Activated CD8-positive, alpha-beta T cell treated with anti-CD3 and anti-CD28 coated beads for 36 hours (primary cell): ENCODE data around the gene GRK4. TPM values are rescaled to one million over a fixed set of nuclear protein-coding genes. Genes with fewer than 3 reads are reported as not detected.

Experiments used
- ATAC-seq: fragments of 200-7000 bp; cut with Tn5 transposase; one replicate; pipeline ENCODE4 v1.10.0; 2021; ENCODE audit warnings: mild to moderate bottlenecking, moderate library complexity
- CTCF ChIA-PET: fragments of 350-600 bp; sonication (Branson Sonifier 250); formaldehyde crosslinking; loops from one replicate; lab custom pipeline; 2021; ENCODE audit warnings: antibody characterized with exemption; lab: Charles Lee
- POLR2A ChIA-PET: fragments of 350-600 bp; sonication (Branson Sonifier 250); formaldehyde crosslinking; loops from one replicate; lab custom pipeline; 2021; ENCODE audit warnings: antibody characterized with exemption; lab: Charles Lee
- DNase-seq: peaks from one replicate; pipeline ENCODE4 v3.0.0-alpha.2; 2020
- H3K27ac Mint-ChIP-seq: one replicate; pipeline ENCODE4 v1.8.0; 2021; ENCODE audit warnings: mild to moderate bottlenecking, mixed read lengths
- H3K27me3 Mint-ChIP-seq: one replicate; pipeline ENCODE4 v1.8.0; 2021; ENCODE audit warnings: mixed read lengths
- H3K36me3 Mint-ChIP-seq: one replicate; pipeline ENCODE4 v1.8.0; 2021; ENCODE audit warnings: low read depth, mixed read lengths
- H3K4me1 Mint-ChIP-seq: one replicate; pipeline ENCODE4 v1.8.0; 2021; ENCODE audit warnings: low read depth, mixed read lengths
- H3K4me3 Mint-ChIP-seq: one replicate; pipeline ENCODE4 v1.8.0; 2021; ENCODE audit warnings: mild to moderate bottlenecking, moderate library complexity, mixed read lengths
- H3K9me3 Mint-ChIP-seq: one replicate; pipeline ENCODE4 v1.8.0; 2021; ENCODE audit warnings: mixed read lengths
- intact Hi-C: fragments of 100-400 bp; cut with micrococcal nuclease; formaldehyde crosslinking; loops from one replicate; pipeline ENCODE4 v1.10.0; 2022
- total RNA-seq, 2 experiments: library from RNA; stranded (reverse); gene quantifications; one replicate each; pipeline ENCODE4 v1.2.3, GENCODE V29; 2021
- TF ChIP-seq, protein P1 (sequence below): fragments of 200-600 bp; IDR thresholded peaks from one replicate; pipeline ENCODE4 v1.8.0; 2022; ENCODE audit warnings: antibody characterized with exemption, mild to moderate bottlenecking

Gene GRK4
- total RNA-seq, 2 experiments from 2014 or later = 2.8 to 3.0 TPM

DNA sequence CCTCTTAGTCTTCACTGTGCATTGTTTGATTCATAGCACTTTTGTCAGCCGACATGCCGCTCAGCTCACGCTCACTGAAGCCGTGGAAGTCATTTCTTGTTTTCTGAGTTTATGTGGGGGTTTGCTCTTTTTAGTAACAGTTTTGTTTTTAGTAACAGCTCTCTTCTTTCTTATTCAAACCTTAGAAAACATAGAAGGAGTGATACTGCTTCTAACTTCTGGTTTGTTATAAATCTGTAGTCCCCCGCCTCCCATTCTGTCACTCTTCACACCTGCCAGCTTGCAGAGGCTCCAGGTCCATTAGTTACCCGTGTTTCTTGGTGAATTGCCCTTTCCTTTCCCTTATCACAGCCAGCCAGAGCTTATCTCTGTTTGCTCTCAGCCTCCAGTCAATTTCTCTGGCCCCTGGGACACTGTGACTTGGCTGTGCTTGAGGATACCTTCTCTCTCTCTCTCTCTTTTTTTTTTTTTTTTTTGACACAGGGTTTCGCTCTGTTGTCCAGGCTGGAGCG is 50.5 kb downstream of the GRK4 start:
- H3K9me3 Mint-ChIP-seq = no peaks in the 10 kb centered on the region
- TF ChIP-seq, protein P1, sequence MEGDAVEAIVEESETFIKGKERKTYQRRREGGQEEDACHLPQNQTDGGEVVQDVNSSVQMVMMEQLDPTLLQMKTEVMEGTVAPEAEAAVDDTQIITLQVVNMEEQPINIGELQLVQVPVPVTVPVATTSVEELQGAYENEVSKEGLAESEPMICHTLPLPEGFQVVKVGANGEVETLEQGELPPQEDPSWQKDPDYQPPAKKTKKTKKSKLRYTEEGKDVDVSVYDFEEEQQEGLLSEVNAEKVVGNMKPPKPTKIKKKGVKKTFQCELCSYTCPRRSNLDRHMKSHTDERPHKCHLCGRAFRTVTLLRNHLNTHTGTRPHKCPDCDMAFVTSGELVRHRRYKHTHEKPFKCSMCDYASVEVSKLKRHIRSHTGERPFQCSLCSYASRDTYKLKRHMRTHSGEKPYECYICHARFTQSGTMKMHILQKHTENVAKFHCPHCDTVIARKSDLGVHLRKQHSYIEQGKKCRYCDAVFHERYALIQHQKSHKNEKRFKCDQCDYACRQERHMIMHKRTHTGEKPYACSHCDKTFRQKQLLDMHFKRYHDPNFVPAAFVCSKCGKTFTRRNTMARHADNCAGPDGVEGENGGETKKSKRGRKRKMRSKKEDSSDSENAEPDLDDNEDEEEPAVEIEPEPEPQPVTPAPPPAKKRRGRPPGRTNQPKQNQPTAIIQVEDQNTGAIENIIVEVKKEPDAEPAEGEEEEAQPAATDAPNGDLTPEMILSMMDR = no peak
- CTCF ChIA-PET = interaction anchor here (0.7 to 4.0 kb wide), 4 partner anchors 24 to 51 kb away, joined by 3 to 17 read pairs (median 4); partner anchors contain the start of genes GRK4 and NOP14
- DNase-seq = peak; percentile 28
- H3K27ac Mint-ChIP-seq = no peak overlapping the region
- POLR2A ChIA-PET = interaction anchor here (0.6 to 1.0 kb wide), 2 partner anchors 12 to 20 kb away, joined by 3 to 4 read pairs; no protein-coding TSS in a partner anchor
- H3K4me3 Mint-ChIP-seq = no peak overlapping the region
- ATAC-seq = peak; percentile 65
- no peaks in the 10 kb centered on the region for H3K27me3 Mint-ChIP-seq
- intact Hi-C loops = no loop called here
- H3K36me3 Mint-ChIP-seq = no peaks in the 10 kb centered on the region
- peaks cover 8% of the 10 kb centered on the region for H3K4me1 Mint-ChIP-seq

DNA sequence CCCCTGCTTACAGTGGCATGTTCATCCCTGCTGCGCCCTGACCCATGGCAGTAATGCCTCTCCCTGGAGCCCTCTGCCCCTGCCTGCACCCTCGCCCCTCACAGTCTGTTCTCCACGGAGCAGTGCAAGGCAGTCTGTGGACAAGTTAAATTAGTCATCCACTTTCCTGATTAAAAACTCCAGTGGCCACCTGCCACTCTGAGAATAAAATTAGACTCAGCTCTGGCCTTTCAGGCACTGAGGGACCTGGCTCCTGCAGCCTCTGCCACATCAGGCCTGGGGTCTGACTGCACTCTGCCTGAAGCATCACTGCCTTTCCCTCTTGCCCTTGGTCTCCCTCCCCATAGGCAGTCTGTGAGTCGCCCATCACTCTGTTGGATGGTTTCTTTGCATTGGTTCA is 53.6 kb downstream of the GRK4 start:
- peaks cover 11% of the 10 kb centered on the region for H3K4me1 Mint-ChIP-seq
- ATAC-seq = no peak
- H3K9me3 Mint-ChIP-seq = no peaks in the 10 kb centered on the region
- CTCF ChIA-PET = interaction anchor here (1.1 kb wide), 2 partner anchors 10 to 39 kb away, joined by 3 to 4 read pairs; no protein-coding TSS in a partner anchor
- H3K27me3 Mint-ChIP-seq = no peaks in the 10 kb centered on the region
- no peaks in the 10 kb centered on the region for H3K36me3 Mint-ChIP-seq
- DNase-seq = no peak
- POLR2A ChIA-PET = no interaction called here
- no peak overlapping the region for H3K27ac Mint-ChIP-seq
- intact Hi-C loops = no loop called here
- TF ChIP-seq, protein P1 = no peak
- no peak overlapping the region for H3K4me3 Mint-ChIP-seq

DNA sequence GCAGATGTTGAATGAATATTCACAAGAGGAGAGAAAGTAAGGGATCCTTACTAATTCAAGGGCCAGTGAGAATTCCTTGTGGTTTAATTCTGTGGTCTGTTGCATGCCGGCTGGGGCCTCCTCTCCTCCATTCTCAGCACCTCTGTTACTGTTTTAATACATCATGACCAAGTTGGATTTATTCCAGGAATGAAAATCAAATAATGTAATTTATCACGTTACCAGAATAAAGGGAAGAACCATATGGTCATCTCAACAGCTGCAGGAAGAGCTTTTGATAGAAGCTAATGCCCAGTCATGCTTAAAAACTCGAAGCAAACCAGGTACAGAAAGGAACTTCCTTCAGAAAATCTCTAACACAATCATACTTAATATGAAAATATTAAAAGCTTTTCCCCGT is 54.1 kb downstream of the GRK4 start:
- H3K27ac Mint-ChIP-seq = no peak overlapping the region

DNA sequence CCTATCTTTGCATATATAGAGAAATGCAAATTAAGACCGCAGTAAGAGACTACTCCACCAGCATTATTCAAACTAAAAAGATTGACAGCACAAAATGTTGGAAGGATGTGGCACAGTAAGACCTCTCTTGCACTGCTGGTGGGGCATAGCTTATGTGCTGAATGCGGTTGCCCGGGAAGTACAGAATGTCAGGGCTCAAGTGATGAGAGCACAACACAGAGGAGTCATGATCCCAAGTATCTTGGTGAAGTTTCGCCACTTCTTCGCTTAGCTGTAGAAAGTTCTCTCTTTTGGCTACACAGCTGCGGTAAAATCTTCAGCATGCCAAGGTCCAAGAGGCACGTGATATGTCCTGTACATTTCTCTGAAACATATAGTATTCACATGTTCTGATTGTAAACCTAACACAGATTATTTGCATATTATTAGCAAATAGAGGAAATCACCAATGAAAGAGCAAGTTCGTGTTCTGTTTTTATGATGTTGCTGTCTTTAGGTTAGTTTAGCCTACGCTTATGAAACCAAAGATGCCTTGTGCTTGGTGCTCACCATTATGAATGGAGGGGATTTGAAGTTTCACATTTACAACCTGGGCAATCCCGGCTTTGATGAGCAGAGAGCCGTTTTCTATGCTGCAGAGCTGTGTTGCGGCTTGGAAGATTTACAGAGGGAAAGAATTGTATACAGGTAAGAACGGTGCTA is 55.9 kb downstream of the GRK4 start:
- Mint-ChIP-seq H3K4me3 (no peak overlapping the region), H3K9me3 (peaks cover 4% of the 10 kb centered on the region), H3K36me3 (no peaks in the 10 kb centered on the region), H3K27ac (no peak overlapping the region), H3K27me3 (peaks cover 3% of the 10 kb centered on the region), H3K4me1 (peaks cover 10% of the 10 kb centered on the region)
- DNase-seq (no peak), ATAC-seq (no peak)
- TF ChIP-seq, protein P1 = no peak
- ChIA-PET CTCF (no interaction called here), POLR2A (no interaction called here)
- intact Hi-C loops = no loop called here

More for the DNA sequence above, 54.1 kb downstream of the GRK4 start:
- DNase-seq (no peak), ATAC-seq (no peak)
- TF ChIP-seq, protein P1 = no peak
- intact Hi-C loops = no loop called here
- Mint-ChIP-seq H3K36me3 (no peaks in the 10 kb centered on the region), H3K4me3 (no peak overlapping the region), H3K27me3 (peaks cover 3% of the 10 kb centered on the region), H3K4me1 (peaks cover 14% of the 10 kb centered on the region), H3K9me3 (no peaks in the 10 kb centered on the region)
- POLR2A ChIA-PET = no interaction called here
- CTCF ChIA-PET = interaction anchor here (1.1 kb wide), 2 partner anchors 9 to 40 kb away, joined by 3 to 4 read pairs; no protein-coding TSS in a partner anchor

DNA sequence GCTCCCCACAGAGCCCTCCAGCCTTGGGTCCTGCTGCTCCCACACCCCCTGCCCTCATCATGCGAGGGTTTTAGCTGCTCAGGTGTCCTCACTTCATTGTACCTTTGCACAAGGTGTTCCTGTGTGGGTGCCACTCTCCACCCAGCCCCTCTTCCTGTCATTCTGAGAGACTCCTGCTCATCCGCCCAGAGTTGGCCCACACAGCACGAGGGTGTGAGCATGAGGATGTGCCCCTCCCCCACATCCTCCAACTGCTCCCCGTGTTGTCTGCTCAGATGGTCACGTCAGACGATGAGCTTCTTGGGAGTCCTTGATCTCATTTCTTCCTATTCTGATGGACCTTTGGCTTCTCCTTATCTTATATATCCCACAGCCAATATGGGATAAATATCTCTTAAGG is 57.8 kb downstream of the GRK4 start:
- Mint-ChIP-seq H3K27ac (no peak overlapping the region), H3K36me3 (no peaks in the 10 kb centered on the region), H3K9me3 (peaks cover 4% of the 10 kb centered on the region), H3K4me3 (no peak overlapping the region), H3K4me1 (peaks cover 10% of the 10 kb centered on the region), H3K27me3 (peaks cover 3% of the 10 kb centered on the region)
- ATAC-seq = peak; percentile 30
- intact Hi-C loops = no loop called here
- POLR2A ChIA-PET = no interaction called here
- peak; percentile 19 for DNase-seq
- TF ChIP-seq, protein P1 = no peak
- CTCF ChIA-PET = interaction anchor here (0.8 kb wide), 1 partner anchor 16 kb away, joined by 3 read pairs; no protein-coding TSS in a partner anchor
